Transverse colon (tissue), 3 donors: ENCODE data around the gene PLEKHG1.

Experiments used
- CTCF ChIP-seq, 5 experiments: fragments of 200-600 bp in 3 of 5; fragments of 450-650 bp in 2 of 5; sonication (generic) in 3 of 5; IDR thresholded peaks; 1 replicate in 2 of 5; 2 replicates in 3 of 5; pipeline ENCODE4 v1.5.1; 2016 to 2017; ENCODE audit warnings: antibody characterized with exemption in 5 of 5, inconsistent platforms in 3 of 5, mild to moderate bottlenecking in 2 of 5, moderate library complexity in 1 of 5
- EP300 ChIP-seq: sonication (generic); formaldehyde crosslinking; IDR thresholded peaks from one replicate; pipeline ENCODE4 v1.6.1; 2017; ENCODE audit warnings: antibody characterized with exemption, low read depth

- TF ChIP-seq EP300 (no peak), CTCF (IDR thresholded peaks at IDR 0.05) (no peak)
Observed at GRCh38 chr6:150586850-150587359, 12.8 kb upstream of the PLEKHG1 start.
